ENCODE measurements around the gene DOCK10.
"Not testable (repeated sequence)": the region's sequence is repeated elsewhere in the genome, so short reads cannot be mapped to it uniquely, and the experiment has no call there.

Gene DOCK10

GRCh38 chr2:224941960-224942359 lies 100.3 kb downstream of the DOCK10 start:
- DNase-seq, result no peak

GRCh38 chr2:224940618-224941017 lies 101.7 kb downstream of the DOCK10 start:
- no peak for DNase-seq

GRCh38 chr2:224938651-224939182 lies 103.6 kb downstream of the DOCK10 start:
- DNase-seq, result no peak

- no peak for DNase-seq
These were observed 104.4 kb downstream of the DOCK10 start for GRCh38 chr2:224937887-224938286.

- DNase-seq, result no peak
These were observed 107.6 kb downstream of the DOCK10 start for GRCh38 chr2:224934526-224935188.

- DNase-seq, result no peak
These were observed 108.8 kb downstream of the DOCK10 start for GRCh38 chr2:224933431-224933830.

GRCh38 chr2:224932522-224932921 lies 109.7 kb downstream of the DOCK10 start:
- no peak for DNase-seq

GRCh38 chr2:224931956-224932355 lies 110.3 kb downstream of the DOCK10 start:
- DNase-seq, result no peak

GRCh38 chr2:224930990-224931389 lies 111.3 kb downstream of the DOCK10 start:
- DNase-seq, result no peak

- no peak for DNase-seq
These were observed 112.1 kb downstream of the DOCK10 start for GRCh38 chr2:224930124-224930523.

- no peak for DNase-seq
These were observed 112.8 kb downstream of the DOCK10 start for GRCh38 chr2:224929512-224929911.

- DNase-seq, result no peak
These were observed 114.6 kb downstream of the DOCK10 start for GRCh38 chr2:224927646-224928173.

GRCh38 chr2:224927011-224927410 lies 115.3 kb downstream of the DOCK10 start:
- DNase-seq, result no peak

GRCh38 chr2:224925810-224926100 lies 116.5 kb downstream of the DOCK10 start:
- no peak for DNase-seq

GRCh38 chr2:224925061-224925809 lies 117.0 kb downstream of the DOCK10 start:
- DNase-seq, result no peak

- no peak for DNase-seq
These were observed 117.6 kb downstream of the DOCK10 start for GRCh38 chr2:224924631-224925030.

- DNase-seq, result no peak
These were observed 120.0 kb downstream of the DOCK10 start for GRCh38 chr2:224922142-224922727.

GRCh38 chr2:224919472-224920110 lies 122.7 kb downstream of the DOCK10 start:
- DNase-seq, result no peak

- DNase-seq, result no peak
These were observed 123.4 kb downstream of the DOCK10 start for GRCh38 chr2:224918626-224919471.

- not testable (repeated sequence) for DNase-seq
These were observed 125.0 kb downstream of the DOCK10 start for GRCh38 chr2:224917246-224917645.

GRCh38 chr2:224915136-224915535 lies 127.1 kb downstream of the DOCK10 start:
- DNase-seq, result no peak

- no peak for DNase-seq
These were observed 131.7 kb downstream of the DOCK10 start for GRCh38 chr2:224910574-224910925.

Data from NCI-H1105 (cell line).